ENCODE data around the gene JUND.
A peak's percentile ranks its signal among the peaks of the same experiment; 100 is the strongest.

The JUND gene

GRCh38 chr19:18282021-18282787, 782 bp upstream of the JUND start:
- DNase-seq (ENCODE audit: insufficient read length, low spot score), result no peak
- FAIRE-seq, result no peak
- no peak for TF ChIP-seq CTCF (IDR thresholded peaks at IDR 0.05; ENCODE audit: insufficient read depth, missing control alignments)

- TF ChIP-seq CTCF (IDR thresholded peaks at IDR 0.05; ENCODE audit: insufficient read depth, missing control alignments), result no peak
- FAIRE-seq (no peak), DNase-seq (ENCODE audit: insufficient read length, low spot score) (no peak)
Observed at GRCh38 chr19:18280247-18281081, 958 bp downstream of the JUND start.

- peak; percentile 65 for TF ChIP-seq CTCF (IDR thresholded peaks at IDR 0.05; ENCODE audit: insufficient read depth, missing control alignments)
- FAIRE-seq (no peak), DNase-seq (ENCODE audit: insufficient read length, low spot score) (peak; percentile 88)
Observed at GRCh38 chr19:18279516-18280246, 1.7 kb downstream of the JUND start.

GRCh38 chr19:18279266-18279515, 2.2 kb downstream of the JUND start:
- no peak for DNase-seq (ENCODE audit: insufficient read length, low spot score)
- no peak for TF ChIP-seq CTCF (IDR thresholded peaks at IDR 0.05; ENCODE audit: insufficient read depth, missing control alignments)
- FAIRE-seq, result no peak

GRCh38 chr19:18278521-18279265, 2.7 kb downstream of the JUND start:
- TF ChIP-seq CTCF (IDR thresholded peaks at IDR 0.05; ENCODE audit: insufficient read depth, missing control alignments), result peak; percentile 36
- no peak for FAIRE-seq
- no peak for DNase-seq (ENCODE audit: insufficient read length, low spot score)

- TF ChIP-seq CTCF (IDR thresholded peaks at IDR 0.05; ENCODE audit: insufficient read depth, missing control alignments), result no peak
- FAIRE-seq (no peak), DNase-seq (ENCODE audit: insufficient read length, low spot score) (no peak)
Observed at GRCh38 chr19:18274781-18275356, 6.6 kb downstream of the JUND start.
